ENCODE measurements around the gene THSD4. TPM values are rescaled to one million over a fixed set of nuclear protein-coding genes. Genes with fewer than 3 reads are reported as not detected.

THSD4 gene
- polyA plus RNA-seq, 3 donors: 29.8 to 31.9 (median 30.7) TPM

- no peak for DNase-seq
Measured at GRCh38 chr15:71538181-71538580, 422.9 kb downstream of the THSD4 start.

DNA sequence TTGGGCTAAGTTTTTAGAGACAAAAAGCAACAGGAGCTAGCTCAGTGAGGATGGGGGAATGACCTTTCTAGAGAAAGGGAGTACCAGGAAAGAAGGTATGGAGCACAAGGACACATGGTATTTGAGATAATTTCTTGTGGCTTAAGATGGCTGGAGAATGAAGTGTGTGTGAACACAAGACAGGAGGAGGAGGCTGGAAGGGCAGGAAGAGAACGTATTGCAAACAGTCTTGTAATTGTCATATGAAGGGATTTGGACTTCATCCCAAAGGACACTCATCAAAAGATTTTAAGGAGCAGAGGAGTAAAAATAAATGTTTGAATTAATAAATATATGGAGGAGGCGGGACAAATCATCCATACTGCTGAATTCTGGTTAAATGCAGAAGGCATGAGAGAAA lies 426.5 kb downstream of the THSD4 start:
- no peak for DNase-seq

DNA sequence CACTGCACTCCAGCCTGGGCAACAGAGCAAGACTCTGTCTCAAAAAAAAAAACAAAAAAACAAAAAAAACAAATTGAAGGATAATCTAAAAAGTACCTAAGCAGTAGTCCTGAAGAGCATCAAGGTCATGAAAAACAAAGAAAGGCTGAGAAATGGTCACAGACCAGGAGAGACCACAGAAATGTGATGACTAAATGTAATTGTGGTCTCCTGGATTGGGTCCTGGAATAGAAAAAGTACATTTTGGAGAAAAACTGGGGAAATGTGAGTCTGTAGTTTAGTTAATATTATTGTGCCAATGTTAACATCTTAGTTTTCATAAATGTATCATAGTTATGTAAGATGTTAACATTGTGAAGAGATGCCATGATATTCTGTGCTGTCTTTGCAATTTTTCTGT lies 427.6 kb downstream of the THSD4 start:
- DNase-seq: no peak

DNA sequence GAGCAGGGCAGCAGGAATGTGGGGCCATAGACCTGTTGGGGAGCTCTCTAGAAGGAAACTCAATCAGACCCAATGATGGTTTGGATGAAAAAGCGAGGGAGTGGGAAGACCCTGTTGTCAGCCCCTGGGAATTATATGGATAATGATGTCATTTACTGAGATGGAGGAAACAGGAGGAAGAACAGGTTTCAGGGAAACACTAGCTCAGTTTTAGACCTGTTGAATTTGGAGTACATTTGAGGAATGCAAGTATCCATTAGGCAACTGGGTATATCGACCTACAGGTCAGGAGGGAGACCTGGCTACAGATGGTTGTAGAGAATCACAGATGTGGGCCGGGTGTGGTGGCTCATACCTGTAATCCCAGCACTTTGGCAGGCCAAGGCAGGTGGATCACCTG lies 428.1 kb downstream of the THSD4 start:
- DNase-seq: no peak

GRCh38 chr15:71545223-71545760 lies 430.0 kb downstream of the THSD4 start:
- DNase-seq: no peak

GRCh38 chr15:71545923-71546322 lies 430.7 kb downstream of the THSD4 start:
- DNase-seq: no peak

- peak; percentile 58 for DNase-seq
Measured at GRCh38 chr15:71547011-71547410, 431.7 kb downstream of the THSD4 start.

DNA sequence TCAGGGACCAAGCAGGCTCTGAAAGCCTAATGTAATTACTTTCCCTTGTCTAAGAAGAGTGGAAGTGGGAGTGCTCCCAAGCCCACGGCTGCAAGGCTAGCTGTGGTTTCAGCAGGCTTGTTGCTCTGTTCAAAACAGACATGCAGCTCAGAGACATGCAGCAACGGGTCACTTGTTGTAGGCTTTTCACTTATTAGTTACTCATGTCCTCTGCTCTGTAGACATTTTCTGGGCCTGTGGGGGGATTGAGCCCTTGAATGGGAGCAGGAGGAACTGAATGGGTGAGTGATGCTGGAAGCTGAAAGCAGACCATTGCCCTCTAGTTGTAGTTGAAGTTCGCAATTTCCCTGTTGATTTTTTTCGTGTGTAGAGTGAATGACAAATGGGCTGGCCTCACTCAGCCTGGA lies 433.1 kb downstream of the THSD4 start:
- no peak for DNase-seq

- DNase-seq: no peak
Measured at GRCh38 chr15:71549091-71549490, 433.8 kb downstream of the THSD4 start.

DNA sequence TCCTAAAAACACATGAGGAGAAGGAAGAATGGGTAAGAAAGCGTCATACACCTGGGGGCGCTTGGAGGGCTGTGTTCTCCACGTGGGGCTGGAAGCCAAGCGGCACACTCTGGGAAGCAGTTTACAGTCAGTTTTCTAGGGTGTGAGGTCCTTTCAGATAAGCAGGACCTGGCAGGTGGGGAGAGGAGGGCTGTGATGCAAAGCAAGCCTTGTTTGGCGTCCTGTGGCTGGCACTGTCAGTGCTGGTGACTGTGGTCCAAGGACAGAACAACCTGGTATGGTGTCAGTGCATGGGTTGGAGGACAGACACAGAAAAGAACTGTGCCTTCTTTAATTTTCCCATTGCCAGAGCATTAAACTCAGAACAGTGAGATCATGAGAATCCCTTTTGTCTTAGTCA lies 434.4 kb downstream of the THSD4 start:
- DNase-seq: no peak

DNA sequence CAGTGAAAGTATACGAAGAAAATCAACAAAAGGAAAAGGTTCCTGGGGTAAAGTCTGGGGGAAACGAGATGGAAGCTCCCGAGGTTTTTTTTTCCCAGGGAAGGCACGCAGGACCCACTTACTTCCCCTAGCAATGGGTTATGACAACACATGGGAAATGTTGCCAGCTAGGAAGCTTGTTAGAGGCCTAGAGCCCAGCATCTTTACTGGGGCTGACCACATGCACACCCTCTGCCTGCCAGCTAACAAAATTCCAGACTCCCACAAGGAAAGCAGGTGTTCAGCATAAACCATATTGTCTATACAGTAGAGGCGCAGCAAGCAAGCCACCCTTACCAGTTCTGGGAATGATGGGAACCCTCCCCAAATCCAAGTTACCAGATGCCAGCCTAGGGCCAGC lies 436.3 kb downstream of the THSD4 start:
- no peak for DNase-seq

- DNase-seq: no peak
Measured at GRCh38 chr15:71559098-71559497, 443.8 kb downstream of the THSD4 start.

GRCh38 chr15:71559616-71560015 lies 444.3 kb downstream of the THSD4 start:
- DNase-seq: no peak

- DNase-seq: no peak
Measured at GRCh38 chr15:71562251-71562650, 447.0 kb downstream of the THSD4 start.

DNA sequence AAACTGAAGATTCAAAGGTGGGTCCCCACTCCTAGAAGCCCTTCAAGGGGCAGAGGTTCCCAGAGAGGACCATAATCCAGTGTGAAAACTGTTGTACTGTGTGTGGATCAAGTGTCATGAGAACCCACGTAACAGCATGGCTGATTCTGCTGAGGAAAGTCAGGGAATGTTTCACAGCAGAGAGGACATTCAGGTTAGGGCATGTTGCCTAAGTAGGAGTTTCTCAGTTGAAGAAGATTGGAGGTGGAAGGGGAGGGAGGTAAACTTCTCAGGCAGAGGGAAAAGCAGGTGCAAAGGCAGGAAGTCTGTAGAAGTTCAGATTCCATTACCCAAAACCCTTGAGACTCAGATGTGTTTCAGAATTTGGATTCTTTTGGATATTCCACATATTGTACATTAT lies 448.9 kb downstream of the THSD4 start:
- DNase-seq: no peak

- no peak for DNase-seq
Measured at GRCh38 chr15:71565006-71565405, 449.7 kb downstream of the THSD4 start.

DNA sequence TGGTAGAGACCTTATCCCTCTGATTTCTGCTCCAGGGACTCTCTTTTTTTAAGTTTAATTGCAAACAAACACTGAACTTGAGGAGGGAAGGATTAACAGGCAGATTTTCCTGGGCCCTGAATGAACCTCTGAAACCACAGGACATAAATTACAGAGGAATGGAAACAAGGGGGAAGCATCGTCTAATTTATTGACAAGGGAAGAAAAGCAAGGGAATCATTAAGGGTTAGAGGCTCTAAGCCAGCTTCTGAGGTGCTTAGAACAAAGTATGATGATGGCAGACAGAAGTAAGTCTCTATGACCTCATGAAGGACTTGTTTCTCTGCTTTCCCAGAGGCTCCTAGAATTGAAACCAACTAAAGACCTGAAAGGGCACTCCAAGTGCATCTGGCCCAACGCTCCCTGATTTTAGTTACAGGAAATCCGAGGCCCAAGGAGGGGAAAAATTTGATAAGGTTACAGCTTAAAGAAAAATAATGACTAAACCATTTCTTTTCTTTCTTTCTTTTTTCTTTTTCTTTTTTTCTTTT lies 450.4 kb downstream of the THSD4 start:
- no peak for DNase-seq

- DNase-seq: no peak
Measured at GRCh38 chr15:71566226-71566625, 451.0 kb downstream of the THSD4 start.

DNA sequence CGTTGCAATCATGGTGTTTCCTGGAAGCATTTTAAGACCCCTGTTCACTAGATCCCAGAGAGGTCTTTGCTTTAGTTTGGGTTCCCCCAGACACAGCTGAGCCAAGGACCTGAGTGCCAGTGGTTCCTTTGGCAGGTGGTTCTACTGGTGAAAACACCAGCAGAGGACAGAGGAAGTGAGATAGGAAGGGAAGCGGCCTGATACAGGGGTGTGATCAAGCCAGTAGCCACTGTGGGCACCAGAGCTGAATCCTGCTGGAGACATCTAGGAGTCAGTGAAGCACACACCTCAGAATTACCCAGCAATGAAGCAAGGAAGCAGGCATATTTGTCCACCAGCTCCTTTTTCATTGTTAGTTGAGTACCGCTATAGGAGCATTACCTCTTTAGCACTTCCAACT lies 451.9 kb downstream of the THSD4 start:
- DNase-seq: no peak

DNA sequence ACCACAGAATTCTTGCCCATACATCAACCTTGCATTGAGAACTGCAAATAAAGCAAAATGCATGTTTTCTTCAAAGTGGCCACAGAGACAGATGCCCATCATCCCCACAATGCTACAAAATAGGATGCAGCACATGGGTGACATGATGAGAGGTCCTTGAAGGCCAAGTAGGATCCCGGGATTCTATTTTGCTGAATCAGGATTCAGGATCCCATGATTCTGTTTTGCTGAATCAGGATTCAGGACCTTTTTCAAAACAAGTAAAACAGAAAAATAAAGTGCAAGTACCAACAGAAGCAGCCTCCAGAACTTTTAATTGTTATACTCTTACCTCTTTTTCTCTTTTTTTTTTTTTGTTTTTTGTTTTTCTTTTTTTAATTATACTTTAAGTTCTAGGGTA lies 453.0 kb downstream of the THSD4 start:
- no peak for DNase-seq

DNA sequence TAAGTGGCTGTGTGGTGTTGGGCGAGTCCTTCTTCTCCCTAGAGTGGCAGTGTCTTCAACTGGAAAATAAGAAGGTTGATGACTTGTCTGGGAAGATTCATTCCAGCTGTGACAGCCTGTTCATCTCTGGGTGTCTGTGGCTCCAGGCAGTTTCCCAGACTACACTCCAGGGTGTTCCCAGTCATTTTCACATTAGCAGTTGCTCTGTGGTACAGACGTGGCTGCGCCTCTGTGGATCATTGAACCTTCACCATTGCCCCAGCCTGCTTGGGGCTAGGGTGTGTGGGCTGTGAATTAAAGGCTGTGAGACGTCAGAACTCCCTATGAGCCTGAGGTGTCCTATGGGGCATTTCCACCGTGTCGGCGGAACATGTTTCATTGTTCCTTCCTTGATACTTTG lies 455.5 kb downstream of the THSD4 start:
- no peak for DNase-seq

- DNase-seq: no peak
Measured at GRCh38 chr15:71571641-71572040, 456.4 kb downstream of the THSD4 start.

GRCh38 chr15:71572452-71573053 lies 457.3 kb downstream of the THSD4 start:
- no peak for DNase-seq

- no peak for DNase-seq
Measured at GRCh38 chr15:71573599-71573998, 458.3 kb downstream of the THSD4 start.
